Neural cell (in vitro differentiated cells): ENCODE results near the gene SUCLG2. TPM values are rescaled to one million over a fixed set of nuclear protein-coding genes. Genes with fewer than 3 reads are reported as not detected.

Experiments
- H2AFZ ChIP-seq: fragments of 200-600, 300-800 bp; sonication (generic), shearing (Covaris generic); 2 replicates; pipeline ENCODE4 v1.6.0; 2014; ENCODE audit warnings: low read depth, mild to moderate bottlenecking, antibody characterized with exemption, low read length, moderate library complexity
- H3F3A ChIP-seq: fragments of 200-600 bp; shearing (Covaris generic); 2 replicates; pipeline ENCODE4 v1.6.1; 2016; ENCODE audit warnings: mild to moderate bottlenecking, moderate library complexity, mixed read lengths, antibody characterized with exemption, low read length; ENCODE audit not compliant: insufficient read depth, poor library complexity, severe bottlenecking
- H3K27ac ChIP-seq: fragments of 200-600, 300-800 bp; sonication (generic), shearing (Covaris generic); 2 replicates; pipeline ENCODE4 v1.5.1; 2014; ENCODE audit warnings: mild to moderate bottlenecking, low read length, moderate library complexity
- H3K27me3 ChIP-seq: fragments of 300-800, 200-600 bp; sonication (generic), shearing (Covaris generic); 2 replicates; pipeline ENCODE4 v1.6.0; 2014; ENCODE audit warnings: mild to moderate bottlenecking, low read depth, low read length, moderate library complexity; ENCODE audit not compliant: insufficient read depth
- H3K36me3 ChIP-seq: fragments of 300-800, 200-600 bp; sonication (generic), shearing (Covaris generic); 2 replicates; pipeline ENCODE4 v1.5.1; 2014; ENCODE audit warnings: mild to moderate bottlenecking, antibody characterized with exemption, low read length, moderate library complexity; ENCODE audit not compliant: insufficient read depth
- H3K4me2 ChIP-seq: fragments of 300-800, 200-600 bp; sonication (generic), shearing (Covaris generic); 2 replicates; pipeline ENCODE4 v1.6.0; 2014; ENCODE audit warnings: mild to moderate bottlenecking, low read length
- H3K4me3 ChIP-seq: fragments of 300-800, 200-600 bp; sonication (generic), shearing (Covaris generic); 2 replicates; pipeline ENCODE4 v1.5.1; 2014; ENCODE audit warnings: mild to moderate bottlenecking, low read length, moderate library complexity
- H3K79me2 ChIP-seq: fragments of 200-600 bp; shearing (Covaris generic); replicated peaks from 2 replicates; pipeline ENCODE4 v1.6.0; 2014; ENCODE audit warnings: mild to moderate bottlenecking, low read length, moderate library complexity; ENCODE audit not compliant: insufficient read depth
- H3K9ac ChIP-seq: fragments of 300-800, 200-600 bp; sonication (generic), shearing (Covaris generic); 2 replicates; pipeline ENCODE4 v1.6.1; 2016; ENCODE audit warnings: mild to moderate bottlenecking, low read length, mixed read lengths
- H3K9me2 ChIP-seq: fragments of 200-600 bp; shearing (Covaris generic); 2 replicates; pipeline ENCODE4 v1.6.1; 2016; ENCODE audit warnings: mild to moderate bottlenecking, low read length, mixed read lengths; ENCODE audit not compliant: insufficient read depth
- H3K9me3 ChIP-seq: fragments of 200-600, 300-800 bp; sonication (generic), shearing (Covaris generic); 2 replicates; pipeline ENCODE4 v1.6.1; 2016; ENCODE audit warnings: mild to moderate bottlenecking, mixed run types, low read length, moderate library complexity, mixed read lengths
- H4K20me1 ChIP-seq: fragments of 200-600 bp; shearing (Covaris generic); 2 replicates; pipeline ENCODE4 v1.6.1; 2016; ENCODE audit warnings: mild to moderate bottlenecking, mixed run types; ENCODE audit not compliant: insufficient read depth
- EP300 ChIP-seq: fragments of 450-650 bp; conservative IDR thresholded peaks from 2 replicates; pipeline ENCODE4 v1.6.1; 2014; ENCODE audit warnings: antibody characterized with exemption, mild to moderate bottlenecking, moderate library complexity; ENCODE audit not compliant: poor library complexity, severe bottlenecking
- EZH2 ChIP-seq: fragments of 200-600, 300-800 bp; shearing (Covaris generic), sonication (generic); IDR thresholded peaks from 2 replicates; pipeline ENCODE4 v1.6.1; 2014; ENCODE audit warnings: antibody characterized with exemption, low read length, borderline replicate concordance, mild to moderate bottlenecking; ENCODE audit not compliant: insufficient read depth, poor library complexity, severe bottlenecking
- MXI1 ChIP-seq: fragments of 450-650 bp; conservative IDR thresholded peaks from 2 replicates; pipeline ENCODE4 v1.6.1; 2014; ENCODE audit warnings: antibody characterized with exemption, mild to moderate bottlenecking; ENCODE audit not compliant: poor library complexity, severe bottlenecking
- POLR2AphosphoS5 ChIP-seq: IDR thresholded peaks from 2 replicates; pipeline ENCODE4 v1.6.1; 2012
- RAD21 ChIP-seq: fragments of 450-650 bp; conservative IDR thresholded peaks from 2 replicates; pipeline ENCODE4 v1.6.1; 2014; ENCODE audit warnings: antibody characterized with exemption, mild to moderate bottlenecking, moderate library complexity
- SMC3 ChIP-seq: fragments of 450-650 bp; conservative IDR thresholded peaks from 2 replicates; pipeline ENCODE4 v1.6.1; 2014; ENCODE audit warnings: antibody characterized with exemption, mild to moderate bottlenecking, moderate library complexity; ENCODE audit not compliant: poor library complexity
- TAF1 ChIP-seq: IDR thresholded peaks from 2 replicates; pipeline ENCODE4 v1.6.1; 2012; ENCODE audit warnings: low read depth
- polyA plus RNA-seq: library from polyadenylated mRNA; depleted of rRNA; stranded (reverse); fragments of >200 nt; gene quantifications from 2 replicates; pipeline ENCODE4 v1.2.3, GENCODE V29; 2014
- TF ChIP-seq, protein P1 (sequence below): fragments of 450-650 bp; IDR thresholded peaks from 2 replicates; pipeline ENCODE4 v1.5.1; 2014; ENCODE audit warnings: antibody characterized with exemption, mild to moderate bottlenecking, moderate library complexity; ENCODE audit not compliant: poor library complexity, severe bottlenecking
- TF ChIP-seq, protein P2 (sequence below): IDR thresholded peaks from 2 replicates; pipeline ENCODE4 v1.6.1; 2012; ENCODE audit warnings: borderline replicate concordance

Gene SUCLG2
- polyA plus RNA-seq, 1 donor from 2014 or later = 0.15 TPM

DNA sequence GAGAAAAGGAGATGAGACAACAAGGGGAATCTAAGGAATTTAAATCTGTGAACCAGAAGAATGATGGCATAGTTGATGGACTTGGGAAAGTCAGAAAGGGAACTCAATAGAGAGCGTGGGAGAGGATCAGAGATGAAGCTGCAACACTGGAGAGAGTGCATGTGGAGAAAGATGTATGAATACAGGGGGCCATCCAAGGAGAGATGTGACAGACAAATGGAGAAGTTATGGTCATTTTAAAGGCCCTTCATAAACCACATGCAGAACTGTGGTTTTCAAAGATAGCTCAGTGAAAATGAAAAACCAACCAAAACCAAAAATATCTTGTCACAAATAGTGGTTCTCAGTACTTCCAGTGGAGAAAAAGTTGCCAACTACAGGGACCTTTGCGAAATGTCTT lies 265.2 kb downstream of the SUCLG2 start:
- no peaks in the 10 kb centered on the region for H3K27me3 ChIP-seq
- no peaks in the 10 kb centered on the region for H3K36me3 ChIP-seq
- H3K9me3 ChIP-seq = no peaks in the 10 kb centered on the region
- no peak overlapping the region for H3K4me3 ChIP-seq
- no peak overlapping the region for H2AFZ ChIP-seq
- no peak for TF ChIP-seq EP300
- TF ChIP-seq, protein P1, sequence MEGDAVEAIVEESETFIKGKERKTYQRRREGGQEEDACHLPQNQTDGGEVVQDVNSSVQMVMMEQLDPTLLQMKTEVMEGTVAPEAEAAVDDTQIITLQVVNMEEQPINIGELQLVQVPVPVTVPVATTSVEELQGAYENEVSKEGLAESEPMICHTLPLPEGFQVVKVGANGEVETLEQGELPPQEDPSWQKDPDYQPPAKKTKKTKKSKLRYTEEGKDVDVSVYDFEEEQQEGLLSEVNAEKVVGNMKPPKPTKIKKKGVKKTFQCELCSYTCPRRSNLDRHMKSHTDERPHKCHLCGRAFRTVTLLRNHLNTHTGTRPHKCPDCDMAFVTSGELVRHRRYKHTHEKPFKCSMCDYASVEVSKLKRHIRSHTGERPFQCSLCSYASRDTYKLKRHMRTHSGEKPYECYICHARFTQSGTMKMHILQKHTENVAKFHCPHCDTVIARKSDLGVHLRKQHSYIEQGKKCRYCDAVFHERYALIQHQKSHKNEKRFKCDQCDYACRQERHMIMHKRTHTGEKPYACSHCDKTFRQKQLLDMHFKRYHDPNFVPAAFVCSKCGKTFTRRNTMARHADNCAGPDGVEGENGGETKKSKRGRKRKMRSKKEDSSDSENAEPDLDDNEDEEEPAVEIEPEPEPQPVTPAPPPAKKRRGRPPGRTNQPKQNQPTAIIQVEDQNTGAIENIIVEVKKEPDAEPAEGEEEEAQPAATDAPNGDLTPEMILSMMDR = no peak
- TF ChIP-seq TAF1 = no peak
- TF ChIP-seq MXI1 = no peak
- TF ChIP-seq RAD21 = no peak
- TF ChIP-seq EZH2 = no peak
- TF ChIP-seq, protein P2, sequence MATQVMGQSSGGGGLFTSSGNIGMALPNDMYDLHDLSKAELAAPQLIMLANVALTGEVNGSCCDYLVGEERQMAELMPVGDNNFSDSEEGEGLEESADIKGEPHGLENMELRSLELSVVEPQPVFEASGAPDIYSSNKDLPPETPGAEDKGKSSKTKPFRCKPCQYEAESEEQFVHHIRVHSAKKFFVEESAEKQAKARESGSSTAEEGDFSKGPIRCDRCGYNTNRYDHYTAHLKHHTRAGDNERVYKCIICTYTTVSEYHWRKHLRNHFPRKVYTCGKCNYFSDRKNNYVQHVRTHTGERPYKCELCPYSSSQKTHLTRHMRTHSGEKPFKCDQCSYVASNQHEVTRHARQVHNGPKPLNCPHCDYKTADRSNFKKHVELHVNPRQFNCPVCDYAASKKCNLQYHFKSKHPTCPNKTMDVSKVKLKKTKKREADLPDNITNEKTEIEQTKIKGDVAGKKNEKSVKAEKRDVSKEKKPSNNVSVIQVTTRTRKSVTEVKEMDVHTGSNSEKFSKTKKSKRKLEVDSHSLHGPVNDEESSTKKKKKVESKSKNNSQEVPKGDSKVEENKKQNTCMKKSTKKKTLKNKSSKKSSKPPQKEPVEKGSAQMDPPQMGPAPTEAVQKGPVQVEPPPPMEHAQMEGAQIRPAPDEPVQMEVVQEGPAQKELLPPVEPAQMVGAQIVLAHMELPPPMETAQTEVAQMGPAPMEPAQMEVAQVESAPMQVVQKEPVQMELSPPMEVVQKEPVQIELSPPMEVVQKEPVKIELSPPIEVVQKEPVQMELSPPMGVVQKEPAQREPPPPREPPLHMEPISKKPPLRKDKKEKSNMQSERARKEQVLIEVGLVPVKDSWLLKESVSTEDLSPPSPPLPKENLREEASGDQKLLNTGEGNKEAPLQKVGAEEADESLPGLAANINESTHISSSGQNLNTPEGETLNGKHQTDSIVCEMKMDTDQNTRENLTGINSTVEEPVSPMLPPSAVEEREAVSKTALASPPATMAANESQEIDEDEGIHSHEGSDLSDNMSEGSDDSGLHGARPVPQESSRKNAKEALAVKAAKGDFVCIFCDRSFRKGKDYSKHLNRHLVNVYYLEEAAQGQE = no peak
- TF ChIP-seq SMC3 = no peak
- no peak for TF ChIP-seq POLR2AphosphoS5
- no peaks in the 10 kb centered on the region for H3K9me2 ChIP-seq
- no peaks in the 10 kb centered on the region for H4K20me1 ChIP-seq
- no peak overlapping the region for H3K4me2 ChIP-seq
- H3K9ac ChIP-seq = no peak overlapping the region
- no peaks in the 10 kb centered on the region for H3K79me2 ChIP-seq
- H3F3A ChIP-seq = no peaks in the 10 kb centered on the region
- H3K27ac ChIP-seq = no peak overlapping the region

DNA sequence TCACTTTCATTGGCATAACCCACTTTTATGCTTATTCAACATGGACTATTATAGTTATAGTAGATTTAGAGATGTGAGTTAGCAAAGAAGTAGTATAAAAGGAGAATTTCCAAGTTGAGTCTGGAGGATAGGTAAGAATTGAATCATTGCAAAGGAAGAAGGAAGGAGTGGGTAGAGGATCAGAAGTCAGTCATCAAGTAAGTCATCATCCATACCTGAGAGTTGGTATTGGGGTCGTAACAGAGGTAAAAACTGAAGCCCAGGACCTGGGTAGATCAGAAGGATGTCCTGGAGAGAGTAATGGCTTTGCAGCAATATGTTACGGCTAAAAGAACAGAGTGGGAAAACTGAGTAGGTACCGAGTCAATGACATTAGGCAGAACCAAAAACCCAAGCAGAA lies 265.7 kb downstream of the SUCLG2 start:
- Histone ChIP-seq H3K4me3 (no peak overlapping the region), H3K36me3 (no peaks in the 10 kb centered on the region), H3K9me2 (no peaks in the 10 kb centered on the region), H2AFZ (no peak overlapping the region), H3K9ac (no peak overlapping the region), H3K79me2 (no peaks in the 10 kb centered on the region), H3K27me3 (no peaks in the 10 kb centered on the region), H3K9me3 (no peaks in the 10 kb centered on the region), H3K27ac (no peak overlapping the region), H3F3A (no peaks in the 10 kb centered on the region), H4K20me1 (no peaks in the 10 kb centered on the region), H3K4me2 (no peak overlapping the region)
- TF ChIP-seq EZH2 (no peak), TAF1 (no peak), SMC3 (no peak), EP300 (no peak), MXI1 (no peak), POLR2AphosphoS5 (no peak), RAD21 (no peak)
- TF ChIP-seq, protein P1 = no peak
- TF ChIP-seq, protein P2 = no peak
